ENCODE data around the gene TBRG4. TPM values are rescaled to one million over a fixed set of nuclear protein-coding genes. Genes with fewer than 3 reads are reported as not detected.
"Not testable (repeated sequence)": the region's sequence is repeated elsewhere in the genome, so short reads cannot be mapped to it uniquely, and the experiment has no call there.

The TBRG4 gene
- polyA plus RNA-seq (2013, experiment 1 of 2; ENCODE audit: insufficient read length): 41.2 TPM
- 41.6 TPM for polyA plus RNA-seq (2013, experiment 2 of 2; ENCODE audit: insufficient read length)

GRCh38 chr7:45111298-45112223, at the start of gene TBRG4:
TSS of gene TBRG4 (minus strand) at chr7:45111697. CDS start at chr7:45109237, 2,460 bp downstream.
- DNase-seq: peak; percentile 94

- no peak for DNase-seq
Measured at GRCh38 chr7:45161138-45161537, 49.6 kb upstream of the TBRG4 start.

GRCh38 chr7:45160417-45160881, 49.0 kb upstream of the TBRG4 start:
- DNase-seq: no peak

GRCh38 chr7:45159296-45159695, 47.8 kb upstream of the TBRG4 start:
- DNase-seq: no peak

- DNase-seq: no peak
Measured at GRCh38 chr7:45158471-45158870, 47.0 kb upstream of the TBRG4 start.

- no peak for DNase-seq
Measured at GRCh38 chr7:45157653-45158401, 46.3 kb upstream of the TBRG4 start, which contains the start of gene RAMP3. TSS of gene RAMP3 (plus strand) at chr7:45157791. CDS start at chr7:45157829, 38 bp downstream.

GRCh38 chr7:45157286-45157652, 45.8 kb upstream of the TBRG4 start:
- no peak for DNase-seq

GRCh38 chr7:45156516-45157272, 45.2 kb upstream of the TBRG4 start:
- no peak for DNase-seq

GRCh38 chr7:45155941-45156340, 44.4 kb upstream of the TBRG4 start:
- DNase-seq: no peak

- DNase-seq: no peak
Measured at GRCh38 chr7:45155357-45155900, 43.9 kb upstream of the TBRG4 start.

- DNase-seq: not testable (repeated sequence)
Measured at GRCh38 chr7:45153861-45154260, 42.4 kb upstream of the TBRG4 start.

- DNase-seq: no peak
Measured at GRCh38 chr7:45153233-45153632, 41.7 kb upstream of the TBRG4 start.

- DNase-seq: no peak
Measured at GRCh38 chr7:45151967-45152366, 40.5 kb upstream of the TBRG4 start.

- no peak for DNase-seq
Measured at GRCh38 chr7:45151131-45151684, 39.7 kb upstream of the TBRG4 start.

- DNase-seq: no peak
Measured at GRCh38 chr7:45150199-45150598, 38.7 kb upstream of the TBRG4 start.

GRCh38 chr7:45149606-45150005, 38.1 kb upstream of the TBRG4 start:
- DNase-seq: no peak

GRCh38 chr7:45148653-45148973, 37.1 kb upstream of the TBRG4 start:
- DNase-seq: no peak

- no peak for DNase-seq
Measured at GRCh38 chr7:45147858-45148652, 36.6 kb upstream of the TBRG4 start.

GRCh38 chr7:45146531-45147379, 35.3 kb upstream of the TBRG4 start:
- DNase-seq: no peak

GRCh38 chr7:45145881-45146280, 34.4 kb upstream of the TBRG4 start:
- no peak for DNase-seq
